Neural cell (in vitro differentiated cells): ENCODE measurements around the gene CACTIN. TPM values are rescaled to one million over a fixed set of nuclear protein-coding genes. Genes with fewer than 3 reads are reported as not detected.

Experiments
- H2AFZ ChIP-seq: fragments of 200-600, 300-800 bp; sonication (generic), shearing (Covaris generic); 2 replicates; pipeline ENCODE4 v1.6.0; 2014; ENCODE audit warnings: low read depth, mild to moderate bottlenecking, antibody characterized with exemption, low read length, moderate library complexity
- H3F3A ChIP-seq: fragments of 200-600 bp; shearing (Covaris generic); 2 replicates; pipeline ENCODE4 v1.6.1; 2016; ENCODE audit warnings: mild to moderate bottlenecking, moderate library complexity, mixed read lengths, antibody characterized with exemption, low read length; ENCODE audit not compliant: insufficient read depth, poor library complexity, severe bottlenecking
- H3K27ac ChIP-seq: fragments of 200-600, 300-800 bp; sonication (generic), shearing (Covaris generic); 2 replicates; pipeline ENCODE4 v1.5.1; 2014; ENCODE audit warnings: mild to moderate bottlenecking, low read length, moderate library complexity
- H3K27me3 ChIP-seq: fragments of 300-800, 200-600 bp; sonication (generic), shearing (Covaris generic); 2 replicates; pipeline ENCODE4 v1.6.0; 2014; ENCODE audit warnings: mild to moderate bottlenecking, low read depth, low read length, moderate library complexity; ENCODE audit not compliant: insufficient read depth
- H3K36me3 ChIP-seq: fragments of 300-800, 200-600 bp; sonication (generic), shearing (Covaris generic); 2 replicates; pipeline ENCODE4 v1.5.1; 2014; ENCODE audit warnings: mild to moderate bottlenecking, antibody characterized with exemption, low read length, moderate library complexity; ENCODE audit not compliant: insufficient read depth
- H3K4me2 ChIP-seq: fragments of 300-800, 200-600 bp; sonication (generic), shearing (Covaris generic); 2 replicates; pipeline ENCODE4 v1.6.0; 2014; ENCODE audit warnings: mild to moderate bottlenecking, low read length
- H3K4me3 ChIP-seq: fragments of 300-800, 200-600 bp; sonication (generic), shearing (Covaris generic); 2 replicates; pipeline ENCODE4 v1.5.1; 2014; ENCODE audit warnings: mild to moderate bottlenecking, low read length, moderate library complexity
- H3K79me2 ChIP-seq: fragments of 200-600 bp; shearing (Covaris generic); replicated peaks from 2 replicates; pipeline ENCODE4 v1.6.0; 2014; ENCODE audit warnings: mild to moderate bottlenecking, low read length, moderate library complexity; ENCODE audit not compliant: insufficient read depth
- H3K9ac ChIP-seq: fragments of 300-800, 200-600 bp; sonication (generic), shearing (Covaris generic); 2 replicates; pipeline ENCODE4 v1.6.1; 2016; ENCODE audit warnings: mild to moderate bottlenecking, low read length, mixed read lengths
- H3K9me2 ChIP-seq: fragments of 200-600 bp; shearing (Covaris generic); 2 replicates; pipeline ENCODE4 v1.6.1; 2016; ENCODE audit warnings: mild to moderate bottlenecking, low read length, mixed read lengths; ENCODE audit not compliant: insufficient read depth
- H3K9me3 ChIP-seq: fragments of 200-600, 300-800 bp; sonication (generic), shearing (Covaris generic); 2 replicates; pipeline ENCODE4 v1.6.1; 2016; ENCODE audit warnings: mild to moderate bottlenecking, mixed run types, low read length, moderate library complexity, mixed read lengths
- H4K20me1 ChIP-seq: fragments of 200-600 bp; shearing (Covaris generic); 2 replicates; pipeline ENCODE4 v1.6.1; 2016; ENCODE audit warnings: mild to moderate bottlenecking, mixed run types; ENCODE audit not compliant: insufficient read depth
- EP300 ChIP-seq: fragments of 450-650 bp; conservative IDR thresholded peaks from 2 replicates; pipeline ENCODE4 v1.6.1; 2014; ENCODE audit warnings: antibody characterized with exemption, mild to moderate bottlenecking, moderate library complexity; ENCODE audit not compliant: poor library complexity, severe bottlenecking
- EZH2 ChIP-seq: fragments of 200-600, 300-800 bp; shearing (Covaris generic), sonication (generic); IDR thresholded peaks from 2 replicates; pipeline ENCODE4 v1.6.1; 2014; ENCODE audit warnings: antibody characterized with exemption, low read length, borderline replicate concordance, mild to moderate bottlenecking; ENCODE audit not compliant: insufficient read depth, poor library complexity, severe bottlenecking
- MXI1 ChIP-seq: fragments of 450-650 bp; conservative IDR thresholded peaks from 2 replicates; pipeline ENCODE4 v1.6.1; 2014; ENCODE audit warnings: antibody characterized with exemption, mild to moderate bottlenecking; ENCODE audit not compliant: poor library complexity, severe bottlenecking
- POLR2AphosphoS5 ChIP-seq: IDR thresholded peaks from 2 replicates; pipeline ENCODE4 v1.6.1; 2012
- RAD21 ChIP-seq: fragments of 450-650 bp; conservative IDR thresholded peaks from 2 replicates; pipeline ENCODE4 v1.6.1; 2014; ENCODE audit warnings: antibody characterized with exemption, mild to moderate bottlenecking, moderate library complexity
- SMC3 ChIP-seq: fragments of 450-650 bp; conservative IDR thresholded peaks from 2 replicates; pipeline ENCODE4 v1.6.1; 2014; ENCODE audit warnings: antibody characterized with exemption, mild to moderate bottlenecking, moderate library complexity; ENCODE audit not compliant: poor library complexity
- TAF1 ChIP-seq: IDR thresholded peaks from 2 replicates; pipeline ENCODE4 v1.6.1; 2012; ENCODE audit warnings: low read depth
- polyA plus RNA-seq: library from polyadenylated mRNA; depleted of rRNA; stranded (reverse); fragments of >200 nt; gene quantifications from 2 replicates; pipeline ENCODE4 v1.2.3, GENCODE V29; 2014
- TF ChIP-seq, protein P1 (sequence below): IDR thresholded peaks from 2 replicates; pipeline ENCODE4 v1.6.1; 2012; ENCODE audit warnings: borderline replicate concordance
- TF ChIP-seq, protein P2 (sequence below): fragments of 450-650 bp; IDR thresholded peaks from 2 replicates; pipeline ENCODE4 v1.5.1; 2014; ENCODE audit warnings: antibody characterized with exemption, mild to moderate bottlenecking, moderate library complexity; ENCODE audit not compliant: poor library complexity, severe bottlenecking

The CACTIN gene
- polyA plus RNA-seq, 1 donor from 2014 or later = 21.4 TPM

DNA sequence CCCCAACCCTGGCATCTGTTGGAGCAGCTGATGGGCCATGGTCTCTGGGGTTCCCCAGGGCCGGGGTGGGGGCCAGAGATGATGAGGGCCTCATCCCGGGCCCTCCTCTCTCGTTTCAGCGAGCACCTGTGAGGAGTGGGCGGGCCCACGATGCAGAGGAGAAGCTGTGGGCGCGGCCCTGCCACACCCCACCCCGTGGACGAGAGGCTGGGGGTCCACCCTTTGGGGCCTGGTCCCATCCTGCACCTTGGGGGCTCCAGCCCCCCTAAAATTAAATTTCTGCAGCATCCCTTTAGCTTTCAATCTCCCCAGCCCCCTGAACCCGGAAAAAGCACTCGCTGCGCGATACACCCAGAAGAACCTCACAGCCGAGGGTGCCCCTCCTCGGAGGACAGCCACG is 48.2 kb downstream of the CACTIN start:
- no peaks in the 10 kb centered on the region for H3K9me2 ChIP-seq
- no peaks in the 10 kb centered on the region for H3K36me3 ChIP-seq
- H3K4me3 ChIP-seq = no peak overlapping the region
- H3K9ac ChIP-seq = no peak overlapping the region
- H3K27me3 ChIP-seq = no peaks in the 10 kb centered on the region
- H3K79me2 ChIP-seq = no peaks in the 10 kb centered on the region
- no peaks in the 10 kb centered on the region for H3K9me3 ChIP-seq
- no peaks in the 10 kb centered on the region for H3F3A ChIP-seq
- TF ChIP-seq POLR2AphosphoS5 (no peak), SMC3 (no peak), EP300 (no peak), TAF1 (no peak), MXI1 (no peak), EZH2 (no peak), RAD21 (no peak)
- TF ChIP-seq, protein P1, sequence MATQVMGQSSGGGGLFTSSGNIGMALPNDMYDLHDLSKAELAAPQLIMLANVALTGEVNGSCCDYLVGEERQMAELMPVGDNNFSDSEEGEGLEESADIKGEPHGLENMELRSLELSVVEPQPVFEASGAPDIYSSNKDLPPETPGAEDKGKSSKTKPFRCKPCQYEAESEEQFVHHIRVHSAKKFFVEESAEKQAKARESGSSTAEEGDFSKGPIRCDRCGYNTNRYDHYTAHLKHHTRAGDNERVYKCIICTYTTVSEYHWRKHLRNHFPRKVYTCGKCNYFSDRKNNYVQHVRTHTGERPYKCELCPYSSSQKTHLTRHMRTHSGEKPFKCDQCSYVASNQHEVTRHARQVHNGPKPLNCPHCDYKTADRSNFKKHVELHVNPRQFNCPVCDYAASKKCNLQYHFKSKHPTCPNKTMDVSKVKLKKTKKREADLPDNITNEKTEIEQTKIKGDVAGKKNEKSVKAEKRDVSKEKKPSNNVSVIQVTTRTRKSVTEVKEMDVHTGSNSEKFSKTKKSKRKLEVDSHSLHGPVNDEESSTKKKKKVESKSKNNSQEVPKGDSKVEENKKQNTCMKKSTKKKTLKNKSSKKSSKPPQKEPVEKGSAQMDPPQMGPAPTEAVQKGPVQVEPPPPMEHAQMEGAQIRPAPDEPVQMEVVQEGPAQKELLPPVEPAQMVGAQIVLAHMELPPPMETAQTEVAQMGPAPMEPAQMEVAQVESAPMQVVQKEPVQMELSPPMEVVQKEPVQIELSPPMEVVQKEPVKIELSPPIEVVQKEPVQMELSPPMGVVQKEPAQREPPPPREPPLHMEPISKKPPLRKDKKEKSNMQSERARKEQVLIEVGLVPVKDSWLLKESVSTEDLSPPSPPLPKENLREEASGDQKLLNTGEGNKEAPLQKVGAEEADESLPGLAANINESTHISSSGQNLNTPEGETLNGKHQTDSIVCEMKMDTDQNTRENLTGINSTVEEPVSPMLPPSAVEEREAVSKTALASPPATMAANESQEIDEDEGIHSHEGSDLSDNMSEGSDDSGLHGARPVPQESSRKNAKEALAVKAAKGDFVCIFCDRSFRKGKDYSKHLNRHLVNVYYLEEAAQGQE = no peak
- TF ChIP-seq, protein P2, sequence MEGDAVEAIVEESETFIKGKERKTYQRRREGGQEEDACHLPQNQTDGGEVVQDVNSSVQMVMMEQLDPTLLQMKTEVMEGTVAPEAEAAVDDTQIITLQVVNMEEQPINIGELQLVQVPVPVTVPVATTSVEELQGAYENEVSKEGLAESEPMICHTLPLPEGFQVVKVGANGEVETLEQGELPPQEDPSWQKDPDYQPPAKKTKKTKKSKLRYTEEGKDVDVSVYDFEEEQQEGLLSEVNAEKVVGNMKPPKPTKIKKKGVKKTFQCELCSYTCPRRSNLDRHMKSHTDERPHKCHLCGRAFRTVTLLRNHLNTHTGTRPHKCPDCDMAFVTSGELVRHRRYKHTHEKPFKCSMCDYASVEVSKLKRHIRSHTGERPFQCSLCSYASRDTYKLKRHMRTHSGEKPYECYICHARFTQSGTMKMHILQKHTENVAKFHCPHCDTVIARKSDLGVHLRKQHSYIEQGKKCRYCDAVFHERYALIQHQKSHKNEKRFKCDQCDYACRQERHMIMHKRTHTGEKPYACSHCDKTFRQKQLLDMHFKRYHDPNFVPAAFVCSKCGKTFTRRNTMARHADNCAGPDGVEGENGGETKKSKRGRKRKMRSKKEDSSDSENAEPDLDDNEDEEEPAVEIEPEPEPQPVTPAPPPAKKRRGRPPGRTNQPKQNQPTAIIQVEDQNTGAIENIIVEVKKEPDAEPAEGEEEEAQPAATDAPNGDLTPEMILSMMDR = no peak
- H2AFZ ChIP-seq = no peak overlapping the region
- no peak overlapping the region for H3K27ac ChIP-seq
- H4K20me1 ChIP-seq = no peaks in the 10 kb centered on the region
- H3K4me2 ChIP-seq = no peak overlapping the region

DNA sequence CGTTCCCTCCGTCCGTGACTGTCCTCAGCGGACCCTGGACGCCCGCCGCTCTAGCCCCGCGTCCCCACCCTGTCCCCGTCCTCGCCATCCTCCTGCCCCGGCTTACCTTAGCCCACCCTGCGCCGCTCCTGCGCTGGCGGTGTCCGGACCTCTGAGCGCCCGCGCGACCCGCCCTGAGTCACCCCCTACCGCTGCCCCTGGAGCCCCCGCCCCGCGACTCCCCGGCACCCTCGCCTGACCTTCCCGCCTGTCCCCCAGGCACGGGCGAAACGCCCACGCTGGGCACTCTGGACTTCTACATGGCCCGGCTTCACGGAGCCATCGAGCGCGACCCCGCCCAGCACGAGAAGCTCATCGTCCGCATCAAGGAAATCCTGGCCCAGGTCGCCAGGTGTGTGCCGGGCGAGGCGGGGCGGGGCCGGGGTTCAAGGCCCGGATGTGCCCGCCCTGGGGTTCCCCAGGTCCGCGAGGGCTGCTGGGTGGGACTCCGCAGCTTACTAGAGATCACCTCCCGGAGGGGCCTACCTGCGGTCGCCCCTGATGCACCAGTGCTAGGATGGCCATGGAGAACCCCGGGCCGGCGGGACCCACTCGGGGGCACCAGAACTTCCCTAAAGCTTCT is 48.8 kb downstream of the CACTIN start:
- no peak overlapping the region for H2AFZ ChIP-seq
- H4K20me1 ChIP-seq = no peaks in the 10 kb centered on the region
- H3K79me2 ChIP-seq = no peaks in the 10 kb centered on the region
- H3K4me2 ChIP-seq = no peak overlapping the region
- no peak overlapping the region for H3K27ac ChIP-seq
- no peaks in the 10 kb centered on the region for H3F3A ChIP-seq
- no peaks in the 10 kb centered on the region for H3K9me2 ChIP-seq
- H3K36me3 ChIP-seq = no peaks in the 10 kb centered on the region
- H3K4me3 ChIP-seq = no peak overlapping the region
- TF ChIP-seq SMC3 = no peak
- TF ChIP-seq, protein P2 = no peak
- no peak for TF ChIP-seq EZH2
- no peak for TF ChIP-seq EP300
- no peak for TF ChIP-seq POLR2AphosphoS5
- TF ChIP-seq, protein P1 = no peak
- TF ChIP-seq MXI1 = no peak
- no peak for TF ChIP-seq RAD21
- no peak for TF ChIP-seq TAF1
- no peaks in the 10 kb centered on the region for H3K27me3 ChIP-seq
- no peak overlapping the region for H3K9ac ChIP-seq
- no peaks in the 10 kb centered on the region for H3K9me3 ChIP-seq
